GM12873 (cell line): ENCODE measurements around the gene GMIP.

Experiments used
- CTCF ChIP-seq: IDR thresholded peaks from 2 replicates; pipeline ENCODE4 v1.5.1; 2012; ENCODE audit warnings: low read depth, mild to moderate bottlenecking, moderate library complexity, low read length, control low read depth; ENCODE audit not compliant: insufficient read depth; ENCODE audit errors: missing control alignments

Gene GMIP

GRCh38 chr19:19661675-19662251 lies 18.3 kb upstream of the GMIP start:
- TF ChIP-seq CTCF, result no peak

- no peak for TF ChIP-seq CTCF
Observed at GRCh38 chr19:19661141-19661674, 17.8 kb upstream of the GMIP start.

- no peak for TF ChIP-seq CTCF
Observed at GRCh38 chr19:19659646-19660245, 16.3 kb upstream of the GMIP start.

GRCh38 chr19:19657397-19657783 lies 13.9 kb upstream of the GMIP start:
- TF ChIP-seq CTCF, result no peak

GRCh38 chr19:19656451-19657396 lies 13.3 kb upstream of the GMIP start:
- no peak for TF ChIP-seq CTCF

- TF ChIP-seq CTCF, result no peak
Observed at GRCh38 chr19:19655641-19656343, 12.3 kb upstream of the GMIP start.

- no peak for TF ChIP-seq CTCF
Observed at GRCh38 chr19:19655051-19655594, 11.7 kb upstream of the GMIP start.
